Left hindlimb (tissue), 1 donor: Measurements from ENCODE around the gene ANKRD13D.

ENCODE experiments used
- DNase-seq: peaks from one replicate; pipeline ENCODE4 v3.0.0-alpha.2; 2018

Gene ANKRD13D

GRCh38 chr11:67321313-67321871, 32.3 kb downstream of the ANKRD13D start:
- DNase-seq, result no peak

- no peak for DNase-seq
Measured at GRCh38 chr11:67322049-67322448, 32.9 kb downstream of the ANKRD13D start.

GRCh38 chr11:67323526-67323925, 34.4 kb downstream of the ANKRD13D start:
- DNase-seq, result no peak

GRCh38 chr11:67332081-67332691, 43.1 kb downstream of the ANKRD13D start:
- DNase-seq, result no peak

- DNase-seq, result no peak
Measured at GRCh38 chr11:67337257-67337656, 48.2 kb downstream of the ANKRD13D start.

GRCh38 chr11:67344264-67344663, 55.2 kb downstream of the ANKRD13D start:
- no peak for DNase-seq

- DNase-seq, result no peak
Measured at GRCh38 chr11:67345247-67345919, 56.3 kb downstream of the ANKRD13D start.

GRCh38 chr11:67345920-67346819, 57.1 kb downstream of the ANKRD13D start:
- no peak for DNase-seq

- DNase-seq, result no peak
Measured at GRCh38 chr11:67347964-67348749, 59.1 kb downstream of the ANKRD13D start.

- no peak for DNase-seq
Measured at GRCh38 chr11:67349036-67349435, 59.9 kb downstream of the ANKRD13D start.

GRCh38 chr11:67349457-67349856, 60.4 kb downstream of the ANKRD13D start:
- no peak for DNase-seq

- DNase-seq, result no peak
Measured at GRCh38 chr11:67349928-67350465, 60.9 kb downstream of the ANKRD13D start.

- no peak for DNase-seq
Measured at GRCh38 chr11:67351275-67352005, 62.3 kb downstream of the ANKRD13D start.
